GM18867 (cell line): Measurements from ENCODE around the gene RAI1.

Experiments used
- ATAC-seq: cut with Tn5 transposase; IDR thresholded peaks from one replicate; pipeline ENCODE4 v1.9.1; 2021; ENCODE audit warnings: mild to moderate bottlenecking, moderate library complexity; ENCODE audit not compliant: unreplicated experiment

The RAI1 gene

DNA sequence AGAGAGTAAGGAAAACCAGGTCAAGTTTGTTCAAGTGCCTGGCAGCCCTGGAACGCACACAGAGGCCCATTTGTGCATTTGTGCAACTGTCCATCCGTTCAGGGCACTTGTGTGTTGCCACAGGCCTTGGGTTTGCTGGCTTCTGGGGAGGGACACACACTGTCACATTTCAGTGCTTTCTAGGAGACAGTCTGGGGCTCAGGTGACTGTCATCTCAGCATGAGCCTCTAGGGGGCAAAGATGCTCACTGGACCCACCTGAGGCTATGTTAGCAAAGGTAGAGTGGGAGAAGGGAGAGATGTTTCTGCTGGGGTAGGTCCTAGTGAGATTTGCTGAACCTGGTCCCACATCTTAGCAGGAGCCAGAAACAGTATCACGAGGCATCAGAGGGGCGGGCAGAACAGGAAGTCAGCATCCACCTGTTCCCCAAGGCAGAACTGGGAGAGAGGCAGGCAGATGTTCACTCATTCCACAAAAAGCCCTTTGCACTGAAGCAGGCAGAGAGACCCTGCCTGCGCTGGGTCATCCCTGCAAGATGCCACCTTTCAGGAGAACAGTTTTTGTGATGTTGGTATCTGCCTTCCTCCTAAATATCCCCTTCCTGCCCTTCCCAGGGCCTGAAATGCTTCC lies 48.5 kb downstream of the RAI1 start:
- ATAC-seq: no peak

DNA sequence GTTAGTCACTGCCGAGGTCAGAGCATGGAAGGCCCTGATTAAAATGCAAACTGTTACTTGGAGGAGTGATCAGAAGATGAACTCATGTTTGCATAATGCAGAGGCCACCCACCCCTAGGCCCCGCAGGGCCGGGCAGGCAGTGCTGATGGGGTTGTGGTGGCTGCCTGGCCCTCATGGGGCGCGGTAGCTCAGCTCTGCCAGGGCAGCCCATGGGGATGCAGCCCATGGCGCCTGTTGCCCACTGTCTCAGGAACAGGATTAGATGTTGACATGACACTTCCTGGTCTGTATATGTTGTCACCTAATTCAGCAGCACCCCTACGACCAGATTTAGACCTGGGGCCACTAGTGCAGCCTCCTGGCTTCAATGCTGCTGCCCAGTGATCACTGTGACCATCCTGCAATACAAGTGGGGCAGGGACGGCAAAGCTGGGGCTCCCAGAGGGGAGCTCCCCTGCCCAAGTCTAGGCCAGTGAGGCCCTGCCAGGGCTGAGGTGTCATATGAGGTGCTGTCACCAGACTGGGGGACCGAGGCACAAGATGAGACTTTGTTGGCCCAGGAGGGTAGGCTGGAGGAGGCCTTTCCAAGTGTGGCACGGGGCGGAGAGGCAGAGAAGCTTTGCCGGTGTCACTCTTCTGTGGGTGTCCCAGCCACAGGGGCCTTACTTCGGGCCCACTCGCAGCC lies 49.1 kb downstream of the RAI1 start:
- no peak for ATAC-seq

GRCh38 chr17:17732444-17732843 lies 51.2 kb downstream of the RAI1 start:
- ATAC-seq: no peak

- no peak for ATAC-seq
These were observed 51.8 kb downstream of the RAI1 start for GRCh38 chr17:17732892-17733670.

DNA sequence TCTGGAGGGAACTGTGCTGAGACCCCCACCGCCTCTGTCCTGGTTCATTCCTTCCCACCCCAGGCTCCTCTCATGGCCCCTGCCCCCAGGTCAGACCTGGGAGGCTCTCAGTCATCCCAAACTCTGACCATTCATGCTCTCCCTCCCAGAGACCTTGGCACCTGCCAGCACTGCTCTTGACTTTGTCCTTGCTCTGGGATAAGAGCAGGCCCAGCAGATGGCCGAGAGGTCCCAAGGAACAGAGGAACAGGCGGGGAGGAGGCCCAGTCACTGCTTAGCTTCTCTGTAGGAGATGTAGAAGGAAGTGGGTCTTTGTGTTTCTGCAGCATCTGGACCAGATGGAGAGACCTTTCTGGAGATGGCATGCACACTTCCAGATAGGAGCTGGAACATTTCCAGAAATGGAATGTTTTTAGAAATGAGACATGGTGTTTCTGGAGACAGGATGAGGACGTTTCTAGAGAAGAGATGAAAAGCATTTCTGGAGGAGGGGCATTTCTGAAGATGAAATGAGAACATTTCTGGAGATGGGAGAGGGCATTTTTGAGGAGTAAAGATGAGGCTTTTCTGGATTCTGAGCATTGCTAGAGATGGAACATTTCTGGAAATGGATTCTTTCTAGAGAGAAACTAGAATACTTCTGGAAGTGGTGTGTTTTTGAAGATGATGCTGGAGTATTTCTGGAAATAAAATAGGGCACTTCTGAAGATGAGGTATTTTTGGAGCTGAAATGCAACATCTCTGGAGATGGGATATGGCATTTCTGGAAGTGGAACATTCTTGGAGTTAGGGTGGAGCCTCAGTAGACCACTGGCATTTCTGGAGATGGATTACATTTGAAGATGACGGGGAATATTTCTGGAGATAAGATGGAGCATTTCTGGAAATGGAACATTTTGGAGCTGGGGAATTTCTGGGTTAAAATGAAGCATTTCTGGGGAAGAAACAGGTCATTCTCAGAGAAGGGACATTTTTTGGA lies 55.2 kb downstream of the RAI1 start:
- ATAC-seq: no peak

DNA sequence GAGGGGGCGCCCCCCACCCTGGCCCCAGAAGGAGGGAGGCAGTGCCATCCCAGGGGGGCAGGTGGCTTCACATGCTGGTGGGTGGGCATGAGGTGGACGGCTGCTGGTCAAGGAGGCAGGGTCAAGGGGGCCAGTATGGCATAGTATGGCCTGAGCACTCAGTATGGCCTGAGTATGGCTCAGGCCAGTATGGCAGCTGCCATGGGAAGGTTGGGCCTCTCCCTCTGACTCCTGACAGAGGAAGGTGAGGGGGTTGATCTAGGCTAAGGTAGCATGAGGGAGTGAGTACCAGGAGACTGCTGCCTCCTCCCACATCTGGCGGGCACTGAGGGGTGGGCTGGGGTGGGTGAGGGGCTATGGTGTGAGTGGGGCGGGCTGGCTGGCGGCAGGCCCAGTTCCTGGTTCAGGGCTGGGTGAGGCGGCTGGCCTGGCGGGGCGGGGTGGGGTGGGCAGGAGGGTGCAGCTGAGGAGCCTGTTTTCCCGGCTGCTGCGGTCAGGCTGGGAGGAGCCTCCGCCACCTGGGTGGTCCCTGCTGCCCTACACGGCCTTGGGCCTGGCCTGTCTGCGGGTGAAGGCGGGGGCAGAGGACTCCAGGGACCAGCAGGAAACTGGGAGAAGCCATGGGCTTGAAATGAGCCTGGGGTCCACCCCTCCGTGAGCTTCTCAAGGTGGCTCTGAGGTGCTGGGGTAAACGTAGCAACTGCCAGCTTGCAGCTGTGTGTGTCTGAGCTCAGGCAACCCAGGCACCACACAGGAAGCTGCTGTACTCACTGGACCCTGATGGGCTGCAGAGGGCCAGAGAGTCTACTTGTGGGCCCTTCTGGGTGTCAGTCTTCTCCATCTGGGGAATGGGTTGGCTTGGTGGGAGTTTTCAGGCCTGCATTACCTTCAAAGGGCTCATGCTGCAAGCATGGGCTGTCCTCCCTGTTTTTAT lies 57.0 kb downstream of the RAI1 start:
- no peak for ATAC-seq

- ATAC-seq: no peak
These were observed 57.6 kb downstream of the RAI1 start for GRCh38 chr17:17738901-17739300.

- ATAC-seq: no peak
These were observed 58.3 kb downstream of the RAI1 start for GRCh38 chr17:17739388-17740066.

DNA sequence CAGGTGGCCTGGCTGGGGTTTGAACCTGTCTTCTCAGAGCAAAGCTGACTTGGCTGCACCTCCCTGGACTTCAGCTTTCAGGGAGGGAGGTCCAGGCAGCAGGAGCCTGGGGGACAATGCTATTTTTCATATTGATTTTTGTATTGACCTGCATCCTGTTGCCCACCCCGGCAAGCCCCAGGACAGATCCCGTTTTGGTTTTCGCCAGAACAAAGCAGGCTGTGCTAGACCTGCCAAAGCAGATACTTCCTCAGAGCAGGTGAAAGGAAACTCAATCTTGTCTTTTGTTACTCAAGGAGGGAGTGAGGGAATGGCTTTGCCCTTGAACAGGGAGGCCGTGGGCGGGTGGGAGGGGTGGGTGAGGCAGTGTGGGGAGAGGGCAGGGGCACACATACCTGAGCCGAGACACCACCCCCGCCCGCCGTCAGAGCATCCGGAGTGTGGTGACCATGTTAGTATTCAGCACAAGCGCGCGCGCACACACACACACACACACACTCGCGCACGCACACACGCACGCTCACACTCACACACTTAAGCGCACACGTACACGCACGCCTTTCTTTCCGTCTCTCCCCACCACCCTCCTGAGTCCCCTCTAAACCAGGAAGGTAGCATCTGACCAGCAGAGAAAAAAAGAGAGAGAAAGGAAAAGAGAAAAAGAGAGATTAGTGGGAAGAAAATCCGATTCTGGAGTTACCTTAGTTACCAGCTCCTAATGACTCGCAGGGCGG lies 59.5 kb downstream of the RAI1 start:
- no peak for ATAC-seq

- no peak for ATAC-seq
These were observed 60.2 kb downstream of the RAI1 start for GRCh38 chr17:17741349-17742023.

DNA sequence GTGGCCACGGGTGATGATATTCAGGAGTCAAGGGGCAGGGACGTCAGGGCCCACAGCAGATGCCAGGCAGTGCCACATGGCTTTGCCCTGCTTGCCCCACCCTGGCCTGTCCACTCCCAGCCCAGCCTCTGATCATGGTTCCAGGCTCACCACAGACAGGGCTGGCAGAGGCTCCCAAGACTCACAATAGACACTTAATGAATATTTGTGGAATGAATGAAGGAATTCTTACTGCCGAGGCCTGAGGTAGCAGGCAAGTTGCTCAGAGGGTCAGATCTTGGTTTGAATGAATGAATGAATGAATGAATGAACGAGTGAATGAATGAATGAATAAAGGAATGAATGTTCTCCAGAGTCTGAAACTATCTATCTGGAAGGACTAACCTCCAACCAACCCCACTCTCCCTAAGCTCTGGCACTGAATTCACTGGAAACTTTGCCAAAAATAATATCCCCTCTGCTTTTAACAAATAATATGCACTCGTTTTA lies 60.9 kb downstream of the RAI1 start:
- no peak for ATAC-seq

- ATAC-seq: no peak
These were observed 61.6 kb downstream of the RAI1 start for GRCh38 chr17:17742688-17743390.

DNA sequence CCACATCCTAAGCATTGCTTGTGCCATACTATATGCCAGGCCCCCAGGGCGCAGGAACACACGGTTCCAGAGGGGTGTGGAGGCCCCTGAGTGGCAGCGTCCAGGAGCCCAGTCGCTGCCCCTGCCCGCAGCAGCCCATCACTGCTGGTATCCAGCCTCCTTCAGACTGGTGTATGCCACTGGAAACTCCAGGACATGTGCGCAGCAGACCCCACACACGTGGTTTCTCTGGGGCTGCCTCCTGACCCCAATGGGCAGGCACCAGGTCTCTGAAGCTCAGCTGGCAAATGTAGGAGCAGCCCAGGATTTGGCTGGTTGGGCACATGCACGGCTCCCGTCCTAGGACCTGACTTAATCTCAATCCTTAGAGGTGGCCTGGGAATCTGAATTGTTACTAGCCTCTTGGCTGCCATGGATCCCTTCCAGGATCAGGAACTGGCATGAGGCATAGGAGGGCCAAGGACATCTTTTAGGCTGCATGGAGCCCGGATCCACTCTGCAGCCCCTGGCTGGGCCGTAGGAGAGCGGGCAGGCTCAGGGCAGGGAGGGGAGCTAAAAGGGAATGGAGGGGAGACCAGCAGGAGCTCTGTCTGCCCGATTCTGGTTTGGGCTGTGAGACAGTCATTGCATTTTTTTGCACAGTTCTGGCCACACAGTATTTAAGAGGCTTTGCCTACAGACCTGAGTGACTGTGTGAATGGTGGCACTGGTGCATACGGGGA lies 62.3 kb downstream of the RAI1 start:
- no peak for ATAC-seq

GRCh38 chr17:17744116-17744515 lies 62.9 kb downstream of the RAI1 start:
- no peak for ATAC-seq

GRCh38 chr17:17745476-17746455 lies 64.5 kb downstream of the RAI1 start:
- ATAC-seq: no peak
